ENCODE measurements around the gene SASH1.

SASH1 gene

GRCh38 chr6:148599967-148600426 lies 257.4 kb downstream of the SASH1 start:
- DNase-seq, result no peak

All from activated naive CD4-positive, alpha-beta T cell (primary cell).